Lower leg skin (tissue), 4 donors: Measurements from ENCODE around the gene SLC35B2. TPM values are rescaled to one million over a fixed set of nuclear protein-coding genes. Genes with fewer than 3 reads are reported as not detected.

Experiments
- DNase-seq, 2 donors: peaks; one replicate each; pipeline ENCODE4 v3.0.0-alpha.2; 2019; ENCODE audit warnings: low spot score in 2 of 2
- H3K4me3 ChIP-seq: fragments of 200-600 bp; sonication (generic); 2 replicates; pipeline ENCODE4 v1.5.1; 2017; ENCODE audit warnings: mild to moderate bottlenecking, low read depth; ENCODE audit not compliant: poor library complexity, severe bottlenecking
- CTCF ChIP-seq, 3 donors: fragments of 450-650 bp; IDR thresholded peaks; one replicate each; pipeline ENCODE4 v1.5.1; 2016; ENCODE audit warnings: antibody characterized with exemption in 3 of 3, mild to moderate bottlenecking in 3 of 3, moderate library complexity in 2 of 3
- POLR2A ChIP-seq, 2 donors: fragments of 450-650 bp; IDR thresholded peaks; one replicate each; pipeline ENCODE4 v1.6.1; 2016 to 2017; ENCODE audit warnings: antibody characterized with exemption in 2 of 2, mild to moderate bottlenecking in 1 of 2, moderate library complexity in 1 of 2
- WGBS, 2 donors: methylation state at CpG; one replicate each; pipeline ENCODE4 v1.1.5; 2018; 5-methylcytosine and 5-hydroxymethylcytosine counted together
- intact Hi-C: fragments of 100-400 bp; cut with DNase I; formaldehyde crosslinking; loops from one replicate; pipeline ENCODE4 v1.15.0; 2023; ENCODE audit warnings: low total_unique reads
- total RNA-seq, 4 donors: library from RNA; depleted of rRNA; stranded (reverse); fragments of >200 nt; gene quantifications; one replicate each; pipeline ENCODE4 v1.1.0, GENCODE V29; 2016

The SLC35B2 gene
- total RNA-seq, 4 donors from 2014 or later = 18.0 to 40.6 (median 32.6) TPM

GRCh38 chr6:44275749-44276648 is 18.7 kb upstream of the SLC35B2 start:
- intact Hi-C loops = no loop called here
- DNase-seq = no peak
- H3K4me3 ChIP-seq = no peak overlapping the region
- 13 to 47% methylated on average over 41 to 42 of the region's 109 CpGs for WGBS, 2 donors
- TF ChIP-seq POLR2A (IDR thresholded peaks at IDR 0.05) = no peak
- TF ChIP-seq CTCF (IDR thresholded peaks at IDR 0.05) = no peak

GRCh38 chr6:44275271-44275748 is 18.0 kb upstream of the SLC35B2 start:
- no peak overlapping the region for H3K4me3 ChIP-seq
- intact Hi-C loops = no loop called here
- no peak for DNase-seq
- TF ChIP-seq CTCF (IDR thresholded peaks at IDR 0.05) = no peak
- no peak for TF ChIP-seq POLR2A (IDR thresholded peaks at IDR 0.05)
- 90 to 93% methylated on average over 45 to 59 of the region's 59 CpGs for WGBS, 2 donors

GRCh38 chr6:44273617-44274016 is 16.3 kb upstream of the SLC35B2 start:
- DNase-seq = no peak
- intact Hi-C loops = loop anchor here (5.0 kb wide), 1 partner anchor 64 kb away; no protein-coding TSS in a partner anchor
- no peak for TF ChIP-seq CTCF (IDR thresholded peaks at IDR 0.05)
- TF ChIP-seq POLR2A (IDR thresholded peaks at IDR 0.05) = no peak
- 54 to 62% methylated on average over 1 of the region's 1 CpG for WGBS, 2 donors
- no peak overlapping the region for H3K4me3 ChIP-seq

- WGBS, 2 donors = 82 to 83% methylated on average over 20 to 23 of the region's 23 CpGs
- H3K4me3 ChIP-seq = no peak overlapping the region
- DNase-seq = no peak
- TF ChIP-seq CTCF (IDR thresholded peaks at IDR 0.05) (no peak), POLR2A (IDR thresholded peaks at IDR 0.05) (no peak)
- intact Hi-C loops = loop anchor here (5.0 kb wide), 1 partner anchor 64 kb away; no protein-coding TSS in a partner anchor
Observed at GRCh38 chr6:44272999-44273566, 15.8 kb upstream of the SLC35B2 start.

GRCh38 chr6:44272529-44272928 is 15.2 kb upstream of the SLC35B2 start:
- DNase-seq = no peak
- TF ChIP-seq POLR2A (IDR thresholded peaks at IDR 0.05) (no peak), CTCF (IDR thresholded peaks at IDR 0.05) (no peak)
- 91 to 94% methylated on average over 3 of the region's 3 CpGs for WGBS, 2 donors
- intact Hi-C loops = loop anchor here (5.0 kb wide), 1 partner anchor 65 kb away; no protein-coding TSS in a partner anchor
- no peak overlapping the region for H3K4me3 ChIP-seq
